Panc1 (cell line): ENCODE results near the gene ZFP36L1. TPM values are rescaled to one million over a fixed set of nuclear protein-coding genes. Genes with fewer than 3 reads are reported as not detected.

ENCODE experiments used
- ATAC-seq: fragments of 200-7000 bp; cut with Tn5 transposase; 2 replicates; pipeline ENCODE4 v1.9.1; 2020; ENCODE audit warnings: mild to moderate bottlenecking, moderate library complexity
- BruUV-seq: library from RNA; stranded (reverse); fragments of 400-500 nt; replicated peaks from 2 replicates; lab custom pipeline; 2021; lab: Mats Ljungman, UMichigan
- CTCF ChIA-PET: fragments of 300-600 bp; sonication (Branson Sonifier 250); formaldehyde crosslinking; loops from one replicate; lab custom pipeline; 2022; ENCODE audit warnings: antibody characterized with exemption; lab: Charles Lee
- POLR2A ChIA-PET: fragments of 300-600 bp; sonication (Branson Sonifier 250); formaldehyde crosslinking; loops from one replicate; lab custom pipeline; 2022; ENCODE audit warnings: antibody characterized with exemption; lab: Charles Lee
- DNase-seq: peaks from one replicate; pipeline ENCODE4 v3.0.0-alpha.2; 2010; ENCODE audit warnings: low read depth, low spot score
- H3K27ac ChIP-seq: 2 replicates; pipeline ENCODE4 v1.5.1; 2011; ENCODE audit warnings: mild to moderate bottlenecking, low read length, inconsistent platforms
- H3K27me3 ChIP-seq: fragments of 200-500 bp; sonication (Bioruptor generic); 2 replicates; pipeline ENCODE4 v1.6.0; 2014; ENCODE audit warnings: low read length, inconsistent platforms; ENCODE audit not compliant: control insufficient read depth, insufficient read depth
- H3K36me3 ChIP-seq: fragments of 200-500 bp; sonication (Bioruptor generic); 2 replicates; pipeline ENCODE4 v1.5.1; 2014; ENCODE audit warnings: inconsistent platforms, mild to moderate bottlenecking, low read length, moderate library complexity; ENCODE audit not compliant: control insufficient read depth, insufficient read depth
- H3K4me1 ChIP-seq: 2 replicates; pipeline ENCODE4 v1.5.1; 2011; ENCODE audit warnings: inconsistent platforms, mild to moderate bottlenecking, low read length, moderate library complexity; ENCODE audit not compliant: control insufficient read depth, insufficient read depth
- H3K4me3 ChIP-seq, 2 experiments: 2 replicates each; pipeline ENCODE4 v1.5.1; 2011 to 2012; ENCODE audit warnings: low read depth in 2 of 2, low read length in 2 of 2, mild to moderate bottlenecking in 2 of 2, inconsistent platforms in 1 of 2, moderate library complexity in 1 of 2
- H3K9me3 ChIP-seq: fragments of 200-500 bp; sonication (Bioruptor generic); 2 replicates; pipeline ENCODE4 v1.5.1; 2014; ENCODE audit warnings: low read depth, mild to moderate bottlenecking, inconsistent platforms, low read length, moderate library complexity; ENCODE audit not compliant: control insufficient read depth, insufficient read depth
- CTCF ChIP-seq: fragments of 450-650 bp; IDR thresholded peaks from 2 replicates; pipeline ENCODE4 v1.5.1; 2017; ENCODE audit warnings: mild to moderate bottlenecking
- POLR2AphosphoS5 ChIP-seq: IDR thresholded peaks from 2 replicates; pipeline ENCODE4 v1.6.1; 2012; ENCODE audit warnings: mild to moderate bottlenecking, low read depth, low read length, moderate library complexity
- REST ChIP-seq, 2 experiments: IDR thresholded peaks; 2 replicates each; pipeline ENCODE4 v1.6.1; 2011 to 2012; ENCODE audit warnings: low read depth in 2 of 2, control low read depth in 1 of 2, low read length in 1 of 2, mild to moderate bottlenecking in 1 of 2, moderate library complexity in 1 of 2; ENCODE audit not compliant: insufficient read depth in 1 of 2
- SIN3A ChIP-seq: IDR thresholded peaks from 2 replicates; pipeline ENCODE4 v1.6.1; 2012; ENCODE audit warnings: low read depth, mild to moderate bottlenecking, low read length, moderate library complexity, borderline replicate concordance; ENCODE audit not compliant: insufficient read depth
- TCF7L2 ChIP-seq: IDR thresholded peaks from 2 replicates; pipeline ENCODE4 v1.6.1; 2011; ENCODE audit warnings: mild to moderate bottlenecking, low read depth, low read length, inconsistent platforms
- in situ Hi-C: cut with HindIII; loops from 2 replicates; pipeline ENCODE4 v1.10.0; 2016; ENCODE audit warnings: low sequenced_read_pairs, low pct_unique_long_range_greater_than_20kb
- intact Hi-C: fragments of 100-400 bp; cut with micrococcal nuclease; formaldehyde crosslinking; loops from one replicate; pipeline ENCODE4 v1.10.0; 2022; ENCODE audit not compliant: unreplicated experiment
- total RNA-seq: library from RNA; stranded (reverse); gene quantifications from one replicate; pipeline ENCODE4 v1.2.1, GENCODE V29; 2021; ENCODE audit not compliant: unreplicated experiment

The ZFP36L1 gene
- total RNA-seq, 1 experiment from 2014 or later, result 84.9 TPM

- in situ Hi-C loops, result no loop called here
- H3K9me3 ChIP-seq, result no peaks in the 10 kb centered on the region
- H3K4me3 ChIP-seq, result no peak overlapping the region
- no peak for TF ChIP-seq SIN3A
- TF ChIP-seq POLR2AphosphoS5, result no peak
- no peak for TF ChIP-seq CTCF
- TF ChIP-seq TCF7L2, result no peak
- no peak for TF ChIP-seq REST (IDR thresholded peaks at IDR 0.05; ENCODE audit: insufficient read depth in 1 of 2, low read depth in 2 of 2, low read length in 1 of 2)
- no peak for ATAC-seq
- intact Hi-C loops, result loop anchor here (10.0 kb wide), 1 partner anchor 187 kb away; no protein-coding TSS in a partner anchor
- no TSS peak for BruUV-seq
- CTCF ChIA-PET, result interaction anchor here (0.6 to 1.2 kb wide), 3 partner anchors 8 to 533 kb away, joined by 3 read pairs; no protein-coding TSS in a partner anchor
- POLR2A ChIA-PET, result no interaction called here
- no peaks in the 10 kb centered on the region for H3K27me3 ChIP-seq
- no peaks in the 10 kb centered on the region for H3K36me3 ChIP-seq
- H3K4me1 ChIP-seq, result peaks cover 6% of the 10 kb centered on the region
- 0 out of 2 replicates have a peak overlapping the region, but pooled peaks have one; percentile 23 for H3K27ac ChIP-seq
- DNase-seq, result no peak
Measured at GRCh38 chr14:68781161-68782021, 11.5 kb downstream of the ZFP36L1 start.

- no TSS peak for BruUV-seq
Measured at GRCh38 chr14:68780358-68781160, 12.3 kb downstream of the ZFP36L1 start.

More at GRCh38 chr14:68780358-68781160, 12.3 kb downstream of the ZFP36L1 start:
- Histone ChIP-seq H3K4me3 (no peak overlapping the region), H3K27me3 (no peaks in the 10 kb centered on the region), H3K9me3 (no peaks in the 10 kb centered on the region), H3K27ac (0 out of 2 replicates have a peak overlapping the region, but pooled peaks have one; percentile 23), H3K36me3 (no peaks in the 10 kb centered on the region), H3K4me1 (peaks cover 6% of the 10 kb centered on the region)
- ATAC-seq (peak; percentile 61), DNase-seq (no peak)
- POLR2A ChIA-PET, result interaction anchor here (0.6 kb wide), 1 partner anchor 924 kb away, joined by 4 read pairs; no protein-coding TSS in a partner anchor
- in situ Hi-C loops, result no loop called here
- CTCF ChIA-PET, result interaction anchor here (0.6 to 1.2 kb wide), 2 partner anchors 8 to 531 kb away, joined by 3 read pairs; no protein-coding TSS in a partner anchor
- TF ChIP-seq POLR2AphosphoS5, result no peak
- TF ChIP-seq REST (IDR thresholded peaks at IDR 0.05; ENCODE audit: insufficient read depth in 1 of 2, low read depth in 2 of 2, low read length in 1 of 2), result no peak
- TF ChIP-seq CTCF, result no peak
- TF ChIP-seq TCF7L2, result no peak
- no peak for TF ChIP-seq SIN3A
- intact Hi-C loops, result loop anchor here (10.0 kb wide), 1 partner anchor 186 kb away; no protein-coding TSS in a partner anchor
